Activated CD8-positive, alpha-beta memory T cell treated with anti-CD3 and anti-CD28 coated beads, Interleukin-2, amount 50 U/mL, for 1 hour (primary cell): Measurements from ENCODE around the gene BIRC6.
A peak's percentile ranks its signal among the peaks of the same experiment; 100 is the strongest.
"Not testable (repeated sequence)": the region's sequence is repeated elsewhere in the genome, so short reads cannot be mapped to it uniquely, and the experiment has no call there.

Experiments used
- DNase-seq: peaks from one replicate; pipeline ENCODE4 v3.0.0-alpha.2; 2020; ENCODE audit errors: extremely low read depth

The BIRC6 gene

GRCh38 chr2:32614084-32614483 lies 257.3 kb downstream of the BIRC6 start:
- DNase-seq, result no peak

GRCh38 chr2:32617599-32618189 lies 260.9 kb downstream of the BIRC6 start:
- DNase-seq, result no peak

- no peak for DNase-seq
Measured at GRCh38 chr2:32622570-32623310, 265.9 kb downstream of the BIRC6 start.

GRCh38 chr2:32623311-32623706 lies 266.5 kb downstream of the BIRC6 start:
- no peak for DNase-seq

GRCh38 chr2:32624812-32625211 lies 268.0 kb downstream of the BIRC6 start:
- DNase-seq, result no peak

GRCh38 chr2:32626639-32627221 lies 269.9 kb downstream of the BIRC6 start:
- no peak for DNase-seq

GRCh38 chr2:32627441-32627813 lies 270.6 kb downstream of the BIRC6 start:
- no peak for DNase-seq

- DNase-seq, result peak; percentile 80
Measured at GRCh38 chr2:32627814-32628579, 271.2 kb downstream of the BIRC6 start, which contains the start of gene TTC27. TTC27 (plus strand) TSS chr2:32628050; CDS start chr2:32628293, 243 bp downstream.

- no peak for DNase-seq
Measured at GRCh38 chr2:32632089-32632488, 275.3 kb downstream of the BIRC6 start.

- no peak for DNase-seq
Measured at GRCh38 chr2:32633040-32633439, 276.2 kb downstream of the BIRC6 start.

- DNase-seq, result not testable (repeated sequence)
Measured at GRCh38 chr2:32638548-32638947, 281.7 kb downstream of the BIRC6 start.

GRCh38 chr2:32641180-32641579 lies 284.4 kb downstream of the BIRC6 start:
- no peak for DNase-seq

- no peak for DNase-seq
Measured at GRCh38 chr2:32647180-32647651, 290.4 kb downstream of the BIRC6 start.

- DNase-seq, result no peak
Measured at GRCh38 chr2:32652555-32653209, 295.9 kb downstream of the BIRC6 start.

- no peak for DNase-seq
Measured at GRCh38 chr2:32656069-32656468, 299.2 kb downstream of the BIRC6 start.

GRCh38 chr2:32663864-32664263 lies 307.0 kb downstream of the BIRC6 start:
- no peak for DNase-seq

GRCh38 chr2:32666704-32667103 lies 309.9 kb downstream of the BIRC6 start:
- DNase-seq, result no peak

GRCh38 chr2:32668254-32668653 lies 311.4 kb downstream of the BIRC6 start:
- DNase-seq, result no peak
